ENCODE data around the gene DAPL1. TPM values are rescaled to one million over a fixed set of nuclear protein-coding genes. Genes with fewer than 3 reads are reported as not detected.

The DAPL1 gene
- total RNA-seq, 2 donors from 2014 or later: 8.6 to 9.9 TPM

DNA sequence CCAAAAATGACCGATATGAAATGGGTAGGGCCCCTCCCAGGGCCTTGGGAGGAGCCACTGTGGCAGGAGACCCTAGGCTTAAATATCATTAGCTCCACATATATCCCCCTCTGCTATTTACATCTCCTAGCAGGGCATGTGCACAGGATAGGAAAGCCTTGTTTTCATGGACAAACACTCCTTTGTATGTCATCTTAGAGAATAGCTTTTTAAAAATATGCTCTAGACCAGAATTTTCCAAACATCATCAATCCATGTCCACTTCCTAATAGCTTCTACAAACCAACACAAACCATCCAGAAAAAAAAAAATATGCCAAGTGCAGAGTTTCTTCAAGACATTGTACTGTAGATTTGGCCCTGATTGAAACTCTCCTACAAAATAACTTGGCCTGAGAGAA, 10.8 kb downstream of the DAPL1 start:
- ATAC-seq: no peak
- H3K9me3 ChIP-seq: no peaks in the 10 kb centered on the region
- no peaks in the 10 kb centered on the region for H3K36me3 ChIP-seq (replicated peaks in 1 of 2; ENCODE audit: insufficient read depth in 1 of 2, low read depth in 2 of 2)
- H3K4me3 ChIP-seq: no peak overlapping the region
- H3K27me3 ChIP-seq: no peaks in the 10 kb centered on the region
- intact Hi-C loops (cut with DNase I): no loop called here
- H3K4me1 ChIP-seq: no peaks in the 10 kb centered on the region
- TF ChIP-seq POLR2A (IDR thresholded peaks at IDR 0.05): no peak
- TF ChIP-seq, protein P1, sequence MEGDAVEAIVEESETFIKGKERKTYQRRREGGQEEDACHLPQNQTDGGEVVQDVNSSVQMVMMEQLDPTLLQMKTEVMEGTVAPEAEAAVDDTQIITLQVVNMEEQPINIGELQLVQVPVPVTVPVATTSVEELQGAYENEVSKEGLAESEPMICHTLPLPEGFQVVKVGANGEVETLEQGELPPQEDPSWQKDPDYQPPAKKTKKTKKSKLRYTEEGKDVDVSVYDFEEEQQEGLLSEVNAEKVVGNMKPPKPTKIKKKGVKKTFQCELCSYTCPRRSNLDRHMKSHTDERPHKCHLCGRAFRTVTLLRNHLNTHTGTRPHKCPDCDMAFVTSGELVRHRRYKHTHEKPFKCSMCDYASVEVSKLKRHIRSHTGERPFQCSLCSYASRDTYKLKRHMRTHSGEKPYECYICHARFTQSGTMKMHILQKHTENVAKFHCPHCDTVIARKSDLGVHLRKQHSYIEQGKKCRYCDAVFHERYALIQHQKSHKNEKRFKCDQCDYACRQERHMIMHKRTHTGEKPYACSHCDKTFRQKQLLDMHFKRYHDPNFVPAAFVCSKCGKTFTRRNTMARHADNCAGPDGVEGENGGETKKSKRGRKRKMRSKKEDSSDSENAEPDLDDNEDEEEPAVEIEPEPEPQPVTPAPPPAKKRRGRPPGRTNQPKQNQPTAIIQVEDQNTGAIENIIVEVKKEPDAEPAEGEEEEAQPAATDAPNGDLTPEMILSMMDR (IDR thresholded peaks at IDR 0.05): no peak
- H3K27ac ChIP-seq: no peak overlapping the region
- no peak for DNase-seq
- 23 to 40% methylated on average over 1 of the region's 1 CpG for WGBS, 2 donors

DNA sequence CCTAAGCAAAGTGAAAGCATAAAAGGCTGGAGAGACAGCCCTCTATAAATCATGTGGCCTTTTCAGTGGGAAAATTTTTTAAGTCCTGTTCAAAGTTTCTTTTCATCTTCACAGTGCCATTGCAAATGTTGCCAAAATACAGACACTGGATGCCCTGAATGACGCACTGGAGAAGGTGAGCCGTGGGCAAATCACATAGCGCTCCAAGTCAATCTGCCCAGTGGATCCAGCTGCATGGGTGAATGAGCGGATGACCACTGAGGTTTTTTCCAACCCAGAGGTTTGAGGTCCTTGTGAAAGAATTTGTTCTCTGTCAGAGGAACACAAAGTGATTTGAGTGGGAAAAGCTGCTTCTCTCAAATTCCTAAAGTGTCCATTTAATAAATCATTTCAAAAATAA, 11.8 kb downstream of the DAPL1 start:
- TF ChIP-seq POLR2A (IDR thresholded peaks at IDR 0.05): no peak
- TF ChIP-seq, protein P1 (IDR thresholded peaks at IDR 0.05): no peak
- H3K27ac ChIP-seq: no peak overlapping the region

DNA sequence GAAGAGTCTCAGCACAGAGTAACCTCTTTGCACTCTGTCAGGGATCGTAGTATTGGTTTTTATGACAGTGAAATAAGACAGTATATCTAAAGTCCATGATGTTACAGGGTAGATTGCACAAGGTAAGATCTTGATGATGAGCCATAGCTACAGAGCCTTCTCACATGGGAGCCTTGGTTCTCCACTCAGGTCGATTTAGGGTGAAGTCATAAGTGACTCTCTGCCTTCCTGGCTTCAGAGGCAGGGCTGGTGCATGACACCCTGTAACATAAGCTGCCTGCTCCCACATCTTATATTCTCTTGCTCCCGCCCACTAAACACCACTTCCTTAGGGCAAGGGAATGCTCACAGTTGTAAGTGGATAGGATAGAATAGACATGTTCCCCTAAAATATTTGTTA, 13.3 kb downstream of the DAPL1 start:
- DNase-seq (no peak), ATAC-seq (no peak)
- intact Hi-C loops (cut with DNase I): no loop called here
- Histone ChIP-seq H3K9me3 (no peaks in the 10 kb centered on the region), H3K27me3 (no peaks in the 10 kb centered on the region), H3K27ac (no peak overlapping the region), H3K36me3 (replicated peaks in 1 of 2; ENCODE audit: insufficient read depth in 1 of 2, low read depth in 2 of 2) (no peaks in the 10 kb centered on the region), H3K4me3 (no peak overlapping the region), H3K4me1 (no peaks in the 10 kb centered on the region)
- no peak for TF ChIP-seq POLR2A (IDR thresholded peaks at IDR 0.05)
- TF ChIP-seq, protein P1 (IDR thresholded peaks at IDR 0.05): no peak
- 80 to 83% methylated on average over 3 of the region's 3 CpGs for WGBS, 2 donors

More for the DNA sequence above, 11.8 kb downstream of the DAPL1 start:
- WGBS, 2 donors: 81 to 91% methylated on average over 4 of the region's 4 CpGs
- ATAC-seq (no peak), DNase-seq (no peak)
- Histone ChIP-seq H3K36me3 (replicated peaks in 1 of 2; ENCODE audit: insufficient read depth in 1 of 2, low read depth in 2 of 2) (no peaks in the 10 kb centered on the region), H3K4me3 (no peak overlapping the region), H3K4me1 (no peaks in the 10 kb centered on the region), H3K9me3 (no peaks in the 10 kb centered on the region), H3K27me3 (no peaks in the 10 kb centered on the region)
- intact Hi-C loops (cut with DNase I): no loop called here

DNA sequence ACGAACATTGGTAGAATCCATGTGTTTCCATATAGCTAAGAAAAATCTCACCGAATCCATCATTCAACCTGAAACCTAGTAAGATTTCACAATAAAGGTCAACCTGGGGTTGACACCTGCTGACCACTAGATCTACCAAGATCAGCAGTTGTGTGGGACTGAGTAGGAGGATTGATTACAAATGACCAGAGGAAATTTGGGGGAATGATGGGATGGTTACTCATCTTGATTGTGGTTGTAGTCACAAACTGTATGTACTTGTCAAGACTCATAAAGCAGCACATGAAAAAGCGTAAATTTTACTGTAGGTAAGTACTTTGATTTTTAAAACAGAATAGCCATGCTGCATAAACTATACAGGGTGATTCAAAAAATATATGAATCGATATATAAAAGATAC, 14.7 kb downstream of the DAPL1 start:
- H3K4me3 ChIP-seq: no peak overlapping the region
- no peaks in the 10 kb centered on the region for H3K9me3 ChIP-seq
- peaks cover 11% of the 10 kb centered on the region for H3K4me1 ChIP-seq
- intact Hi-C loops (cut with DNase I): no loop called here
- TF ChIP-seq POLR2A (IDR thresholded peaks at IDR 0.05): no peak
- TF ChIP-seq, protein P1 (IDR thresholded peaks at IDR 0.05): no peak
- ATAC-seq (no peak), DNase-seq (no peak)
- H3K27me3 ChIP-seq: no peaks in the 10 kb centered on the region
- no peak overlapping the region for H3K27ac ChIP-seq
- 55 to 75% methylated on average over 3 to 4 of the region's 4 CpGs for WGBS, 2 donors
- no peaks in the 10 kb centered on the region for H3K36me3 ChIP-seq (replicated peaks in 1 of 2; ENCODE audit: insufficient read depth in 1 of 2, low read depth in 2 of 2)

DNA sequence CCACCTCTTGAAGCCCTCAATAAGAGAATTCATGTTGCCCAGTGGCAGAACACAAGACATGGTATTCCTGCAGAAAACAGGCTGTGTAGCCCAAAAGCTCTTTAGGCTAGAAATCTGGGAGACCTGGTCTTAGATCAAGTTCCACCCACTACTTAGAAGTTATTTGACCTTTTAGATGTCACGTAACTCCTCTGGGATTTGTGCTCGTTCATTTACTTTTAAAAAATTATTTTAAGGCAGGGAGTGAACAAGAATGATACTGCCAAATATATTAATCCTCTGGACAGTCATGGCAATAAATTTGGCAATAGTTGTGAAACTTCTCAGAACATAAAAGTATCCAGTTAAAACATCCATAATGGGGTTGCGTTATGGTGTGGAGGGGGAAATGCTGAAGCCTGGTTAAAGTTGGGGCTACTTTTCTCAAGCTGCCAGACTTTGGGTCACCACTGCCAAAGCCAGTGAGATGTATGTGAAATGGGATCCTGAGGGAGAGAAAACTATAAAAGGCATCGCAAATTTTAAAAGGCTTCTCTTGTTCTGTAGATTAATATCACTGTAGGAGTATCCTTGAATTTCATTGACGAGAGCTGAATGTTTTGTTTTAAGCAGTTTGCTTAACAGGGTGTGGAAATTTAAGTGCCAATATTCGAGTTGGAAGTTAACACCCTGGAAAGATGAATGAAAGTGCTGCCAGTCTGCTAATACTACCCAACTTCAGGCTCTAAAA, 15.8 kb downstream of the DAPL1 start:
- ATAC-seq (no peak), DNase-seq (no peak)
- no peak overlapping the region for H3K4me3 ChIP-seq
- no peaks in the 10 kb centered on the region for H3K36me3 ChIP-seq (replicated peaks in 1 of 2; ENCODE audit: insufficient read depth in 1 of 2, low read depth in 2 of 2)
- WGBS, 2 donors: 37 to 46% methylated on average over 6 of the region's 6 CpGs
- no peak overlapping the region for H3K27ac ChIP-seq
- H3K4me1 ChIP-seq: peaks cover 11% of the 10 kb centered on the region
- intact Hi-C loops (cut with DNase I): no loop called here
- H3K27me3 ChIP-seq: no peaks in the 10 kb centered on the region
- no peaks in the 10 kb centered on the region for H3K9me3 ChIP-seq
- TF ChIP-seq, protein P1 (IDR thresholded peaks at IDR 0.05): no peak
- TF ChIP-seq POLR2A (IDR thresholded peaks at IDR 0.05): no peak

Data from body of pancreas (tissue), 4 donors.